Activated CD4-positive, alpha-beta T cell treated with anti-CD3 and anti-CD28 coated beads, Interleukin-2, amount 50 U/mL, for 24 hours (primary cell): Measurements from ENCODE around the gene TMEM255B.

Experiments
- DNase-seq, 2 donors: peaks; one replicate each; pipeline ENCODE4 v3.0.0-alpha.2; 2020; ENCODE audit warnings: low read depth in 1 of 2, low spot score in 1 of 2

The TMEM255B gene

DNA sequence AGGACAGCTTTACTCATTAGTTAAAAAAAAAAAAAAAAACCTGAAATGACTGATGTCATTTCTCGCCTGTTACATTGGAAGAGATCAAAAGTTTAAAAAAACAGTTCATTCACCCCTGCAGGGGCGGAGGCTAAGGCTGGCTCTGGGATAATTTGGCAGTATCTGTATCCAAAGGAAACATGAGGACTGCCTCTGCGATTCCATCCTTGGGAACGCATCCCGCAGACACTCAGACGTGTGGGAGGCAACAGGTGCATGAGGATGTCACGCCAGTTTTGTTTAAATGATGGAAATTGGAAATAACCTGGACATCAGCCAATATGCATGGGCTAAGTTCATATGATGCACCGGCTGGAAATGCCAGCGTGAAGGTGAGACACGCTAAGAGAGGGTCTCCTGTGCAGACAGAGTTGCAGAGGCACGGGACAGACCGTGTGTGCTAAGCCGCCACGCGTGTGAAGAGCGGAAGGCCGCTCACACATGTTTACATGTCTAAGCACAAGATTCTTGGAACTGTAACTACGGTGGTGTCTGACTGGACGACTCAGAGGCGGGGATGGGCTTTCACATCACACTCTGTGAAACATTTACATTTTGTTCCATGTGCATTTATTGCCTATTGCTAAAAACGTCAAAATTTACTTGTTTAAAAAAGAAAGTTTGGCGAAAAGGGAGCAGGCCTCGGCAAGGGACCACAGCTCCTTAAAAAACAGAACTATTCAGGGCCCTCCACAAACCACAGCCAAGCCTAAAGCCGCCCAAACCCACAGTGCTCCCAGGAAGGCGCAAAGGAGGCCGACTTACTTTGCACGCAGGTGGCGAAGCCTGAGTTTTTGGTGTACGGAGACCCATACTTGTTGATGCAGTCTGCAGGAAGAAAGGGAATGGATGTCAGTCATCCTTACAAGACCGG, 87.0 kb downstream of the TMEM255B start:
- no peak for DNase-seq

GRCh38 chr13:113846636-113847318, 87.8 kb downstream of the TMEM255B start:
- no peak for DNase-seq

GRCh38 chr13:113848020-113848419, 89.0 kb downstream of the TMEM255B start:
- DNase-seq, result no peak

- DNase-seq, result no peak
Observed at GRCh38 chr13:113848431-113849260, 89.6 kb downstream of the TMEM255B start.

DNA sequence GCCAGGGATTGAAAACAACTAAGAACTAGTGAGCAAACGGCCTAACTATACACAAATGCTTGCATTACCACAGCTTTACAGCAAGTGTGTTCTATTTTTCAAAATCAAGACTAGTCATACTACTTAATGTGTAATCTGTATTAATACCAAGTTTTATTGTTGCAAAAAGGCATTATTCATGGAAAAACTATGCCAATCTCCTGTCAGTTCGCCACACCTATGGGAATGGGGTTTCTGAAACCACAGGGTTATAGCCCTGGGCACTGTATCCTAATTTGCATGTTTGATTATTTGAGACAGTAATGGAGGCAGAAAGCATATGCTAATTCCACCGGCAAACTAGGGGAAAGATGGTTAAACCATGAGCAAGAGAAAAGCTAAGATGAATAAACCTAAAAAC, 90.5 kb downstream of the TMEM255B start:
- DNase-seq, result no peak

GRCh38 chr13:113849981-113850721, 91.1 kb downstream of the TMEM255B start:
- no peak for DNase-seq

GRCh38 chr13:113850722-113851479, 91.9 kb downstream of the TMEM255B start:
- no peak for DNase-seq

- no peak for DNase-seq
Observed at GRCh38 chr13:113851480-113851803, 92.4 kb downstream of the TMEM255B start.

DNA sequence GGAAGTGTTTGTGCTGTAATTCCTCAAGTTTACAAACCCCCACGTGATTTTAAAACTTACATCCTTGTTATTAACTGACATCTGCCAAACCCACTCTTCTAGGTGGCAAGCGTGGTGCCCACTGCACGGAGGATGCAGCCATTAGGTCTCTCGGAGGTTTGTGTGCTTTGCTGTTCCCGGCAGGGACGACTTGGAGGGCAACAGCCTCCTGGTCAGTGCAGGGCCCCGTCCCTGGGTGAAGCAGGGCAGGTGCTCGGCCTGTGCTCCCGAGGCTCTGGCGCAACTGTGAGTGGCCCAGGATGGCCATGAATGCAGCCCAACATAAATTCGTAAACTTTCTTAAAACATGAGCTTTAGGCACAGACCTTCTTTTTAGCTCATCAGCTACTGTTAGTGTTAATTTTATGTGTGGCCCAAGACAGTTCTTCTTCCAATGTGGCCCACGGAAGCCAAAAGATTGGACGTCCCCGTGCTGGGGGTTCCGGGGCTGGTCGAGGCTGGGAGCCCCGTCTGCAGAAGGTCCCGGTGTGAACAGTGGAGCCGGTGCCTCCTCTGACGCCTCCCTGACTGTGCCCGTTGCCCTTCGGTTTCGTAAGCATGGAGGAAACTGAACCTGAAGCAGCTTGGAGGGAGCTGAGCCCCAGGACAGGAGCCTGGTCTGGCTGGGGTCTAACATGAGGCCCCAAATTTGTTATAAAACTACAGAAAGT, 93.0 kb downstream of the TMEM255B start:
- no peak for DNase-seq

GRCh38 chr13:113852536-113853517, 93.8 kb downstream of the TMEM255B start:
- no peak for DNase-seq

DNA sequence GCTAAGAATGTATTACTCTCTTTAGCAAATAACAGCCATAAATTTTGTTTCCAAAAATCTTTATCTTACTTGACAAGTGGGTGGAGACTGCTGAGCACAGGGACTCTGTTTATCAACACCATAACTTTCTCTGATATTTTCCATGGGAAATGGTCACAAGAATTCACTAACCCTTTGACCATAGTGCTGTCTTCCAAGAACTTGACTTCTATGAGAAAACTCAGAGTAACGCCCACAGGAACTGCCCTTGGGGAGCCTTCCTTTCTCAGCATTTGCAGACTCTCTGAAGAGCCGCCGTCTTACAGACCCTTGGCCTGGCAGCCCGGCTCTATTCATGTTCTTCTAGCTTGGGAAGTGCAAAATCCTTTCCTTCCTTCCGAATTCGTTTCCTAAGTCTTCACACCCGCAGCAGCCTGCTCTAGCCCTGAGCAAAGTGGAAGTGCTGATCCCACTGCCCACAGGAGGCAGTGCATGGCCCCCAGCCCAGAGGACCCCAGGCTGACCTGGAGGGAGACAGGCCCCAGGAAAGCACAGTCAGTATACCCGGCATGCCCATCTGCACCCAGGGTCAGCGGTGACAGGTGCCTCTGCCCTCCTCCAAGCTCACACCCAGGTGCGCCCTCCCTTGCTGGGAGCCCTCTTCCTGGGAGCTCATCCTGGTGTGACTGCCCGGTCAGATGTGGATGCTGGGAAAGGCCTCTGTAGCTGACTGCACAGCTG, 94.7 kb downstream of the TMEM255B start:
- DNase-seq, result no peak

GRCh38 chr13:113854238-113855011, 95.4 kb downstream of the TMEM255B start:
- DNase-seq, result no peak

GRCh38 chr13:113855012-113855921, 96.2 kb downstream of the TMEM255B start:
- DNase-seq, result no peak

DNA sequence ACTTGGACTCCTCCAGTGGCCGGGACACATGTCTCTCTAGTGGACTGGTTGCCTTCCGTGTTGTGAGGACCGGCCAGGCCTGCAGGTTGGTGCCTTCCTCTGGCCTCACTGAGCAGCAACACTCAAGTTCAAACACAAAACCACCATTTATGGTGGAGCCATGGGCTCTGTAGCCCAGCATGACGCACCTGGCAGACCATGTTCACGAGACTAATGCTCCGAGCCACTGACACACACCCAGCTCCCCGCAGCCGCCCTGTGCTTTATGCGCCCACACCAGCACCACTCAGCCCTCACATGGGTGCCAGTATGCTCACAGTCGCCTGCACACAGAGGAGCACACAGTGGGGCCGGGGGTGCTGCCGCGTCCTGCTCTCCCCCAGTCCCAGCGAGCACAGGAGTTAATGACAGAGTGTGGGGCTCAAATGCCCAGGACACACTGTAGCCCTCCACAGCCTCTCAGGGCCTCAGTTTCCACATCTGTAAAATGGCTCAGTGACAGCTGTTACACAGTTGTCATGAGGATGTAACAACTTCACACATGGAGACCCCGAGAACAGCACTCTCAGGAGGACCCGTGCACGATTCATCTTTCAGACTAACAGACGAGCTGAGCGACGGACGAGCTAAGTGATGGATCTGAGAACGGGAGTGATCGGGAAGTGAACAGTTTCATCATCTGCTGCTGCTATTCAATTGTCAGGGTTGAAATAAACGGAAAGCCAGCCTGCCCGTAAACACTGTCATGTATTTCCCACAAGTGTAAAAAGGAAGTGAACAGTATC, 97.1 kb downstream of the TMEM255B start:
- no peak for DNase-seq

GRCh38 chr13:113856716-113857065, 97.7 kb downstream of the TMEM255B start:
- no peak for DNase-seq
